Hematopoietic multipotent progenitor cell (in vitro differentiated cells): ENCODE measurements around the gene B4GALT7. TPM values are rescaled to one million over a fixed set of nuclear protein-coding genes. Genes with fewer than 3 reads are reported as not detected.
A peak's percentile ranks its signal among the peaks of the same experiment; 100 is the strongest.
"Not testable (repeated sequence)": the region's sequence is repeated elsewhere in the genome, so short reads cannot be mapped to it uniquely, and the experiment has no call there.

ENCODE experiments used
- DNase-seq, 3 donors: peaks; one replicate each; pipeline ENCODE4 v3.0.0-alpha.2; 2011 to 2015; ENCODE audit warnings: low read depth in 2 of 3, low spot score in 2 of 3
- total RNA-seq: library from RNA; depleted of rRNA; stranded (reverse); fragments of >200 nt; gene quantifications from one replicate; pipeline ENCODE4 v1.2.3, GENCODE V29; 2012

Gene B4GALT7
- 38.0 TPM for total RNA-seq

- DNase-seq, result peak; percentile 69 to 77 (median 76)
These were observed at the start of gene B4GALT7 for GRCh38 chr5:177599731-177600507. Gene B4GALT7 (plus strand): TSS chr5:177600132. CDS start chr5:177600211, 79 bp downstream.

GRCh38 chr5:177552839-177553455 is 47.0 kb upstream of the B4GALT7 start:
- no peak for DNase-seq

GRCh38 chr5:177553671-177554429 is 46.1 kb upstream of the B4GALT7 start:
- peak in 2 of 3 donors; percentile 7 to 11 for DNase-seq

- DNase-seq, result peak; percentile 78 to 94 (median 93)
These were observed 45.3 kb upstream of the B4GALT7 start, which contains the start of gene FAM193B for GRCh38 chr5:177554474-177555111. Gene FAM193B (minus strand): TSS chr5:177554563. CDS start chr5:177554458, 105 bp downstream.

- no peak for DNase-seq
These were observed 44.7 kb upstream of the B4GALT7 start for GRCh38 chr5:177555228-177555627.

- DNase-seq, result no peak
These were observed 44.3 kb upstream of the B4GALT7 start for GRCh38 chr5:177555665-177556064.

- peak in 2 of 3 donors; percentile 22 to 63 for DNase-seq
These were observed 42.8 kb upstream of the B4GALT7 start for GRCh38 chr5:177557041-177557647.

- DNase-seq, result no peak
These were observed 42.1 kb upstream of the B4GALT7 start for GRCh38 chr5:177557796-177558195.

GRCh38 chr5:177559446-177559941 is 40.4 kb upstream of the B4GALT7 start:
- not testable (repeated sequence) for DNase-seq

- DNase-seq, result no peak
These were observed 34.9 kb upstream of the B4GALT7 start for GRCh38 chr5:177565046-177565445.

- DNase-seq, result no peak
These were observed 31.6 kb upstream of the B4GALT7 start for GRCh38 chr5:177568326-177568725.

- no peak for DNase-seq
These were observed 30.0 kb upstream of the B4GALT7 start for GRCh38 chr5:177569894-177570293.

- no peak for DNase-seq
These were observed 24.4 kb upstream of the B4GALT7 start for GRCh38 chr5:177575488-177575887.

- DNase-seq, result no peak
These were observed 23.8 kb upstream of the B4GALT7 start for GRCh38 chr5:177576169-177576568.

GRCh38 chr5:177578316-177578715 is 21.6 kb upstream of the B4GALT7 start:
- no peak for DNase-seq

- no peak for DNase-seq
These were observed 11.5 kb upstream of the B4GALT7 start for GRCh38 chr5:177588413-177588909.

- DNase-seq, result no peak
These were observed 9.5 kb upstream of the B4GALT7 start for GRCh38 chr5:177590406-177590805.

GRCh38 chr5:177591690-177592009 is 8.3 kb upstream of the B4GALT7 start:
- no peak for DNase-seq

- DNase-seq, result peak; percentile 76 to 83 (median 82)
These were observed 7.7 kb upstream of the B4GALT7 start, which contains the start of gene TMED9 for GRCh38 chr5:177592010-177592834. Gene TMED9 (plus strand): TSS chr5:177592203. CDS start chr5:177592215, 12 bp downstream.
